HUDEP-2 (cell line): Measurements from ENCODE around the gene CDH5.
A peak's percentile ranks its signal among the peaks of the same experiment; 100 is the strongest.

Experiments used
- DNase-seq, 76 experiments: peaks; one replicate each; lab custom pipeline; 2025; ENCODE audit not compliant: unreplicated experiment in 76 of 76; lab: John Stamatoyannopoulos, UW

The CDH5 gene

DNA sequence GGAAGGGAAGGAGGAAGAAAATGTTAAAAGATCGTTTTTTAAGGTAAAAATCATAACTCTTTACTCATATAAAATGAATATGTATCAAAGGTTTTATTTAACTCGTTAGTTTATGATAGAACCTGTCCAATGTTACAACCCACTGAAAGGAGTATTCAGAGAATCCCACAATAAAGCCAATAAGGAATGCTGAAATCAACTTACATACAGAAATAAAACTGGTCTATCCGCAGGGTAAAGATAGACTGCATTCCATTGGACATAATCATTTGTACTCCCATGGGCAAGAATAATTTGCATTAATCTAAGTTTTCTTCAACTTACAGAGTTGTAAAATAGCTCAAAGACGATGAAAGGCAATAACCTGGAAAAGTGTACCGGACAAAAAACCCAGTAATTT is 42.7 kb downstream of the CDH5 start:
- no peak for DNase-seq

DNA sequence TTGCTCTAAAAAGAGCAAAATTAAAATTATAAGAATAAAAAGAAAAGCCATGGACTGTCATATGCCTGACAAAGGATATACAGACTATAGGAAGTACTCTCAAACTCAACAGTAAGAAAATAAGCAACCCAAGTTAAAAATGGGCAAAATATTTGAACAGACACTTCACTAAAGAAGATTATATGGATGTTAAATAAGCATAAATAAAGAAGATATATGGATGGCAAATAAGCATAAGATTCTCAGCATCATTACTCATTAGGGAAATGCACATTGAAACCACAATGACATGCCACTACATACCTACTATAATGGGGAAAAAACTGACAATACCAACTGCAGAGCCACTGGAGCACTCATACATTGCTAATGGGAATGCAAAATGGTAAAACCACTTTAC is 45.7 kb downstream of the CDH5 start:
- DNase-seq = no peak

DNA sequence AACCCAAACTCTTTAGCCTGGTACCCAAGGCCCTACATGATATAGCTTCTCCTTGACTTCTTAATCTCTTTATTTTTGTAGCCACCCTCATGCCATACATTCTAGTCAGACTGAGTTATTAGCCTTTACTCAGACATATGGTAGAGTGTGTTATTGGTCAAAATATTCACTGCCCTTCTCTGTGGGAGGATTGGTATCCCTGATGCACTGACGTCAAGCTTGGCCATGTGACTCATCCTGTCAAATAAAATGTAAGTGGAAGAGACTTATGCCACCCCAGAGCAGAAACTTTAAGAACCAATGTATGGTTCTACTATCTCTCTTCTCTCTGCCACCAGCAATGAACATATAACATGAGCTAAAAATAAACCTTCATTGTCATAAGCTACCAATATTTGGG is 48.4 kb downstream of the CDH5 start:
- DNase-seq = no peak

DNA sequence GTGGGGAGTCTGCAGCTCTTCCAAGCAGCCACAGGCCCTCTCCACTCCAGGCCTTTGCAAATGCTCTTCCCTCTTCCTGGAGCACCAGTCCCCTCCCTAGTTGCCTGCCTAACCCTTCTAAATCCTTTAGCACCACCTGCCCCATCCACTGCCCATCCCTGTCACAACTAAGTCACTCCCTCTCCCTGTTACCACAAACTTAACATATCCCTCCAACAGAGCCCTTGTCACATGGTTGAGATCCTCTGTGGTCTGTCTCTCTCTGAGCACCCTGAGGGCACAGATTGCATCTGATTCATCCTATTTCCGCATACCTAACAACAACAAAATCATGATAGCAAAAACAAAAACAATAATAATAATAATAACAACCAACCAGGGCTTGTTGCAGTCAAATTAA is 49.6 kb downstream of the CDH5 start:
- DNase-seq = no peak

DNA sequence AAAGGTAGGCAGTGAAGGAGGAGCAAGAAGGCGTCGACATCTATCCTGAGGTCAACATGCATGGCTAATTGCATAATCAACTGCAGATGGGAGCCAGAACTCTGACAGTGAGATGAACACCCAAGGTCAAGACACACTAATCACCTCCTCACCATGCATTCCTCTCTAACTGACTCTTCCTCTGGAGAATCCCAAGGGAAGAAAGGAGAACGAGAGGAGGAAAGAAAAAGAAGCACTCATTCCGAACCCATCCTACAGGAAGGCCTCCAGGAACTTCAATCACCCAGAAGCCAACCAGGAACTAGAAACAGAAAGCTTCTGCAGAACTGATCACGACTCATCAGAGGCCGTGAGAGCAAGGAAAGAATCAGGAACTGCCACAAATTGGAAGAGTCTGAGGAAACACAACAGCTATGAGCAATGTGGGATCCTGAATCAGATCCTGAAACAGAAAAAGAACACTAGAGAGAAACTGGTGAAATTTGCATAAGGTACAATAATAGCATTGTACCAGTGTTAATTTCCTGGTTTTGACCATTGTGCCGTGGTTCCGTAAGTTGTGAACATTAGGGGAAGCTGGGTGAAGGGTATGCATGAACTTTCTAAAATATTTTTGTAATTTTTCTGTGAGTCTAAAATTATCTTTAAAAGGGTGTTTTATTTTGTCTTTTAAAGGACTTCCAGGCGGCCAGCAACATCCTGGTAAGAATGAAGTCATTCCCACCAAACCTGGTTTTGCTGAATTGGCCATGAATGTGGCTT is 50.6 kb downstream of the CDH5 start:
- DNase-seq = no peak

DNA sequence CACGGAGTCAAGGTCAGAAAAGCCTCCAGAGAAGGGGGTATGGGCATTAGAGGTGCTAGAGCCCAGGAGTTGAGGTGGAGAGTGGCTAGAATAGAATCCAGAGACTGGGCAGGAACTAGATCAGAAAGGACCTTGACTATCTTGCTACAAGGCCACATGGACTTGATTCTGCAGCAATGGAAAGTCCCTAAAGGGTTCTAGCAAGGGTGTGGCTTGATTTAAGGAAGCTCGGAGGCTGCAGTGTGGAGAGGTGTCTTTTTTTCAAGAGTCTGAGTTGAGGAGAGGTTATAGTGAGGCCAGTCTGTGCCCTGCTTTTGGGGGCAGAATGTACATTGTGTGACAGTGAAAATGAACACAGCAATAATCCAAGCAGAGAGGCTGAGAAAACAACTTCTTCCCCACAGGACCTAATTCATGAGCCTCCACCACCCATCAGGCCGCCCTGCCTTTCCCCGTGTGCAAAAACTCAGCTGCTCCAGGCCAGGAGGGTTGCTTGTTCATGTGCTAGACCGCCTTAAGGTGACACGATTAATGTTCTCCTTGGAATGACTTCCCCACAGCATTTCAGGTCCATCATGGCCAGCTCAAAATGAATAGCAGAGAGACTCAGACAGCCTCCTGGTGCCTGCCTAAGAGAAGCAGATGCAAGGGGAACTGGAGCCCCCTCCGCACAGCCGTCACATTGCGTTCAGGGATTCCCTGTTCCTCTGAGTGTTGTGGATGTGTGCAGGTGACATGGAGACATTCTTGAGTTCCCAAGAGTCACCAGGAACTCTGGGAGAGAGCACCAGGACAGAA is 51.9 kb downstream of the CDH5 start:
- DNase-seq = no peak

DNA sequence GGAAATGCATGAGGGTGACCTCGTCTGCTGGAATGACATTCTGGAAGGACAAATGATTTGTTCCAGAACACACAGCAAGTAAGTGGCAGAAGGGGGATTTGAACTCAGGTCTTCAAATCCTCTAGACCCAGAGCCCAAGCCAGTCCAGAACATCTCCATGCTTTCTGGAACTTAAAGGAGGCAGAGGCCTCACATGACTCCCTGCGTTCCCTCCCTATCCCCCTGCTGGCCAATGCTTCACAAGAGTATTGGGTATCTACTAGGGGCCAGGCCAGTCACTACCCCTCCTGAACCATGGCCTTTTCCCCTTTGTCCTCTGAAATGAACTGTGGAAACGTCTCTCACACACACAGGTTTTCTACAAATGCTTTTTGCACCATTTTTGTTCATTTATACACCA is 53.0 kb downstream of the CDH5 start:
- no peak for DNase-seq

DNA sequence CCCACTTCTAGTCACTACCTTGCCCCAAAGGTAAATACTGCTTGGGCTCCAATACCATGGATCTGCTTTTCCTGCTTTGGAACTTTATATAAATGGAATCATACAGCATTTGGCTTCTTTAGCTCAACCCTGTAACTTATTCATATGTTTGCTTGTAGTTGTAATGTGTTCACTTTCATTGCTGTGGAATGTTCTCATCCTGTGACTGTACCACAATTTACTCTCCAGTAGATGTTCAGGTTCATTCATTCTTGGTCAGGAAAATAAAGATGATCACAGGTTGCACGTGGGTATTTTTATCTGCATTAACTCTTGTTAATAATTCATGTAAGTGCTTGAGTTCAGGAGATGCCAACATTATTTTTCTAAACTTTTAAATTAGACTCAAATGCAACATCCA is 53.9 kb downstream of the CDH5 start:
- no peak for DNase-seq

DNA sequence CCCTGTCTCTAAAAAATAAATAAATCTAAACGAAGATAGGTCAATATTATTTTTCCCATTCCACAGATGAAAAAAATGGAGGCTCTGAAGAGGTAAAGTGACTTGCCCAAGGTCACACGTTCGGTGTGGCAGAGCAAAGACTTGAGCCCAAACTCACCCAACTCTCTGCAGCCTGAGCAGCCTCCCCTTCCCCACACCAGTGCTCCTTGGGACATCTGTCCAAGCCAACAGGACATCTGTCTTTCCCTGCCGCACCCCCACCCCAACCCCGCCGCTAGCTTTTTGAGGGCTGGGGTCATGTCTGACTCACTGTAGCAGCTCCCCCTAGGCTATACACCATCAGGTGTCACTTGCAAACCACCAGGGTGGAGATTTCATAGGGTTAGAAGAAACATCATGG is 55.4 kb downstream of the CDH5 start:
- DNase-seq = no peak

DNA sequence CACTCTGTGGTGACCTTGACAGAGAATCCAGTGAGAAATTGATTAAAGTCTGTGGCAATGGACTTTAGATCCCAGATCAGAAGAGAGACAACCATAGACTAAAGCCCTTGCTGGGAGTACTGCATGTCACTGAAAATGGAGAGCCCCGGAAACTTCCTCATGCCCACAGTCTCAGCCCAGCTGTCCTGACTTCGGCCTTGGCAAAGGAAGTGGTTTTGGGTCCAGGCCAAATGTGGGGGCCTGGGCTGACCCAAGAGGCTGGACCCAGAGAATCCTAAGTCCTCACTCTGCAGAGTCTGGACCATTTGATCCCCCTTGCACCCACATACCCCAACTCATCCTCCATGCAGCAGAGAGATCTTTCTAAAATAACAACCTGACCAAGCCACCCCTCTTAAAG is 55.9 kb downstream of the CDH5 start:
- no peak for DNase-seq

DNA sequence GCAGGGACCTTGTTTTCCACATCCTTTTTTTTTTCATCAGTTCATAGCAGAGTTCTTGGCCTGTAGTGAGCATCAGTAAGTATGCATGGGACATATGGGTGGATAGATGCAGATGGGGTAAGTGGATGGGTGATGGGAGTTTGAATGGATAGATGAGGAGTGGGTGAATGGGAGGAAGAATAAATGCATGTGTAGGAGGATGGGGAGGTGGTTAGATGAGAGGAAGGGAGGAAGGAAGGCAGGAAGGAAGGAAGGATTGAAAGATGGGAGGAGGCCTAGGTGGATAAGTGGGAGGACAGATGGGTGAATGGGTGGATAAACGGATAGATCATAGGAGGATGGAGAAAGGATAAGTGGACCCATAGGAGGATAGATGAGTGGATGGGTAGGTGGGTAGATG is 56.7 kb downstream of the CDH5 start:
- no peak for DNase-seq

DNA sequence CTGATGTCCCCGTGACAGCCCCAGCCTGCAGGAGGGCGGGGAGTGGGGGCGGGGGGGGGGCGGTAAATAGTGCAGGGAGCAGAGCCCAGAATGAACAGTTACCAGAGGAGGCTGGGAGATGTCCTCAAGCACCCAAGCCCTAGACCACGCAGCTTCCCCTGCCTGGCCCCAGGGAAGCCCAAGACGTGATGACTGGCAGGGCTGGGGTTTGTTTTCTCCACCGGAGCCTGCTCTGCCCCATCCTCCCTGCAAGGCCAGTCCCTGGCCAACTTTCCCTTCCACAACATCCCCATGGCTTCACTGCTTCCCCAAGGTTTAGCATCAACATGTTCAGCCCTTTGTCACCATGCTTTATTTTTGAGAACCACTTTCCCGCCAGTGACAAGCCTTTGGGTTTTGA is 59.2 kb downstream of the CDH5 start:
- DNase-seq = no peak

DNA sequence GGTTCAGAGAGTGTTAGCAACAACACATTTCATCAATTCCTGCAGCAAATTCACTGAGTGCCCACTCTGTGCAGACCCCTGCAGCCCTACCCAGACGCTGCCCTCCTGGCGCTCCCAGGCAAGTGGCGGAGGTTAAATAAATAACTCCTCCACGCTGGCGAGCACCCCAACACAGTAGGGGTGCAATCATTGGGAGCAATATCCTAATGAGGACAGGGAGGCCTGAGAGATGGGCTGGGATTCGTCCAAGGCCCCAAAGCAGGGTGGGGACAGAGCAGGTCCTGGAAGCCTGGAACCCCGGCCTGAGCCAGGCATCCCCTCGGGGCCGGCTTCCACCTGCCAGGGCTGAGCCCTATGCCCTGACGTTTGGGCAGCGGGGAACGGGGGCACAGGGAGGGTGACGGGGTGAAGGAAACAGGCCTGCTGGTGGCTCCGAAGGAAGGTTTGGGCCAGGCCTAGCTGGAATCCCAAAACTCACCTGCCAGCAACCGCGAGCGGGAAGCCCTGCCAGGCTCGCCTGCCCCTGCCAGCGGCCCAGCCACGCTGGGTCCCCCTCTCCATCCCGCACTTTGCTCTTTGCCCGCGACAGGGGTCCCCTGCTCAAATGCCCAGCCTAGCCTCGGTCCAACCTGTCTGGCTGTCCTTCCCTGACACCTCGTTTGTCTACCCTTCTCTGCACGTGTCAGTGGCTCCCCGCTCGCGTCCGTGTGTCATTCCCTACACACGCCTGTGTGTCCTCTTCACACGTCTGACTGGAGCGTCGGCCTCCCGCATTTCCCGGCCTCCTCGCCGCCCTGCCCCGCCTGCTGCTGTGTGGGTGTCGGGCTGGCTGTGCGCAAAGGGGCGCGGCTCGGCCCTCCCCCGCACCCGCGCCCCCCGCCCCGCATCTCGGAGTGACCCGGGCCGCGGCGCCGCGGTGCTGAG is 59.9 kb downstream of the CDH5 start:
- no peak for DNase-seq

DNA sequence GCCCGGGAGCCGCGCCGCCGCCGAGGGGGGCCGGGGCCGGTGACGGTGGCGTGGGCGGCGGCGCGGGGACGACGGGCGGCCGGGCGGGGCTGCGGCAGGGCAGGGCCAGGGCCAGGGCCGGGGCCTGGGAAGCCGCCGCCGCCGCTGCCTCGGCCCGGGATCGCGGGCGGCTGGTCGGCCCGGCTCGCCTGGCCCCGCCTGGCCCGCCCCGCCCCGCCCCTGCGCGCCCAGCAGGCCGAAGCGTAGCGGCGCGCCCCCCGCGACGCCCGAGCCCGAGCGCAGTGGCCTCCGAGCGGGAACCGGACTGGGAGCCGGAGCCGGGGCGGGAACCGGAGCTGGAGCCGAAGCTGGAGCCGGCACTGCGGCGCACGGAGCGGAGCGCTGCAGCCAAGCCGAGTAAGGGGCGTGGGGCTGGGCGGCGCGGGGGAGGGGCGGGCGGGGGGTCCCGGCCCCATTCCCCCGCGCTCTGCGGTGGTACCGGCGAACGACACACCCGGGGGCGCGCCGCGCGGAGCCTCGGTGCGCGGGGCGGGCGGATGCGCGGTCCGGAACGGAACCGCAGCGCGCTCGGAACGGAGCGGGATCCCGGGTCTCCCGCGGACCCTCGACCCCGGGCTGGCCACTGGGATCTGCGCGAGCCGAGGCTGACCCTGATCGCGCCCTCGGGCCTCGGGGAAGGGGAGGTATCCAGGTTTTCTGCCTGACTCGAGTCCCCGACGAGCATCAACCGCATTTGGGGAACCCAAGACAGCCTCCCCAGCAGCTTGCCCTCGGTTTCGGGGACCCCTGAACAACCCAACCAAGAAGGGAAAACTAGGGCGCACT is 60.8 kb downstream of the CDH5 start, which contains the start of gene BEAN1:
TSS of gene BEAN1 (plus strand) at position 260 of the 825 bp plus-strand sequence. CDS start 10,382 bp downstream, outside the sequence.
- peak in 1 of 76 experiments; percentile 1 for DNase-seq

DNA sequence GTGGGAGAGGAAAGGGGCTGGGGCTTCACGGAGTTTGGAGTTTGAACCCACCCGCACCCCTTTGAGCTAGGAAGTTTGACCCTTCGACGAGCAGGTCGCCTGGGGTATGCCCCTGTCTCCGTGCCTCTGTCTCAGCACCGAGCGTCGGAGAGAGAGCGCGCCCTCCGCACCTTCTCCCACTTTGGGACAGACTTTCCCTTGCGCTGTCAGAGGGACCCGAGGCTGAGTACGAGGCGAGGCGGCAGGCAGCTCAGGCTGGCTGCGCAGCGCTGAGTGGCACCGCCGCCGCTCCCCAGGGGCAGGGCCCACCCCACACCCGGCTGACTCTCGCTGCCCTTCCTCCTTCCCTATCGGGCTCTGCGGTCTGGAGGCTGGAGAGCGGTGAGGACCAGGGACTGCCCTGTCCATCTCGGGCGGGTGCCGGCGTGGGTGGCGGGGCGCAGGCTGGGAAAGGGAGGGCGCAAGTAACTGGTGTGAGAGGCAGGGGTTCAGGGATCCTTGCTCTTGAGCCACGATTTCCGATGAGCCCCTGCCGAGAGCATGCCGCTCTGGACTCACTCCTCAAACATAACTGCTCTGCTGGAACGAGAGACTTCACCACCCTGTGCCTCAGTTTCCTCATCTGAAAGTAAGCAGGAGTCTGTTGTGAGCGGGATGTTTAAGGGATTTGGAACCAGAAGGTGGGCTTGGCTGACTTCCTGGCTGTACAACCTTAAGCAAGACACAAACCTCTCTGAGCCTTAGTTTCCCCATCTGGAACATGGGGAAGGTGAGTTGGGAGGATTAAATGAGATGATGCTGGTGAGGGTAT is 61.6 kb downstream of the CDH5 start:
- peak in 1 of 76 experiments; percentile 2 for DNase-seq

DNA sequence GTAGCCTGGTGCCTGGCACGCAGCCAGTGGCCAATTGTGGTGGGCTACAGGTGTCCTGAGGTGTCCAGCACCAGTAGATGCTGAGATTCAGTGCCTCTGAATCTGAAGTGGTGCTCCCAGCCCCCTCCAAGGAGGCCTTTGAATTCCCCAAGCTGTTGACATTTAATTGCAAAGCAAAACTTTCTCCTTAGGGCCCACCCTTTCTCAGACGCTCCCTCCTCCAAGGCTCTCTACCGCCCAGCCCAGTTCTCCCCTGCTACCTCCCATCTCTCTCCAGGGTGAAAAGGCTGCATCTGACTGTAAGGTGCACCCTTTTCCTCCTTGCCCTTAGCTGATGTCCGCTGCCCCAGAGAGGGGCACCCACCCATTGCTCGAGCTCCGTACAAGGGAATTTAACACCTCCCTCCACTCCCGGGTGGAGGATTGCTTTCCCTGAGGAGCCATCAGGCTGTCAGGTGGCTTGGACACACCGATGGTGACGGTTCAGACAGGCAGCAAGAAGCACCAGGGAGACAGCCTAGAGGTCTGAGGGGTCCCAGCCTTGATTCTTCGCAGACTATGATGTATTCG is 62.3 kb downstream of the CDH5 start:
- DNase-seq = no peak

DNA sequence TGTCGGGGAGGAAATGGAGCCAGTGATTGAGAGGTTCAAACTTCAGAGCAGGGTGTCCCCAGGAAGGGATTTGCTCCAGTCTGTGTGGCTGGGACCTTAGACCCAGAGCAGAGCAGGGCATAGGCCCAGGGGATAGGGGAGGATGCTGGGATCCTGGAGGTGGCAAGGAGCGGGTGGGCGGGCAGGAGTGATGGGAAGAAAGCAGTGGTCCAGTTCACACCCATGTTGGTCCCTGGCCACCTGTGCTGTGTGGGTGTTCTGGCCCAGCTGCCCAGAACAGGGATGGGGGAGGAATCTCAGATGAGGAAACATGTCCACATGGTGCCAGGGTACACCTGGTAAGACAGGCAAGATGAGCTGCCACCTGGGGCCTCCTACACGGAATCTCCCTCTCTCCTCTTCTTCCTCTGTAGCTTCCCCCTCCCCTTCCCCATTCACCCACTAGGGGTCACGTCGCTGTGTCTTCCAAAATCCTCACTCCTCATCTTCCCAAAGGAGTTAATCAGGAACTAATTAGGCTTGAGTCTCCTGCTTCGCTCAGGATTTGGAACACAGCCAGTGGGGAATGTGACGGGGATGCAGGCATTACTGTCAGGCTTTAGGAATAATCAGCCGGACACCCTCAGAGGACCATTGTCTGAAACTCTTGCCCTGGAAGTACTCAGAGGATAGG is 62.9 kb downstream of the CDH5 start:
- no peak for DNase-seq

DNA sequence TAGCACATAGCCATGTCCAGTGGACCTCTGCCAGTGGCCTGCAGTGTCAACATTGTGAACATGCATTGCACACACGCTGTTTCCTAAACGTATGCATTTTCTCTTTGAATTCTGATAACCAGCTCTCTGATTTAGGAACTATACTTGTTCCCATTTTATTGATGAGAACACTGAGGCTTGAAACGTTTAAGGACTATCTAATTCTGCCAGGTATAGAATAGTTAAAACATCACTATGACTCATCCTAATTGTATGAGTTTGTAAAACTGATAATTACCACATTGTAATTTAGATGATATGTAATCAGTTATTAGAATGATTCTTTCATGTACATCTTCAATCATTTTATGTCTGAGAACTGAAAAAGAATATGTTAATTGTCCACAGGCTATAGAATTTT is 63.7 kb downstream of the CDH5 start:
- no peak for DNase-seq

DNA sequence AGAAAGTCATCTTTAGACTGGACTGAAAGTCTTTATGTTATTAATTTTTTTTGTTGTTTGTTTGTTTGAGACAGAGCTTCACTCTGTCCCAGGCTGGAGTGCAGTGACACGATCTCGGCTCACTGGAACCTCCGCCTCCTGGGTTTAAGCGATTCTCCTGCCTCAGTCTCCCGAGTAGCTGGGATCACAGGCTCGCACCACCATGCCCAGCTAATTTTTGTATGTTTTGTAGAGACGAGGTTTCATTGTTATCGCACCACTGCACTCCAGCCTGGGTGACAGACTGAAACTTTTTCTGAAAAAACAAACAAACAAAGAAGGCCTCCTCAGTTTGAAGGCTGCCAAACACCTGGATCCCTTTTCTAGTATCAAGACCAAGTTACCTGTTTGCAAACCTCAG is 65.3 kb downstream of the CDH5 start:
- DNase-seq = no peak
